GM12878 (cell line): ENCODE data around the gene ARHGAP36. TPM values are rescaled to one million over a fixed set of nuclear protein-coding genes. Genes with fewer than 3 reads are reported as not detected.

Experiments
- ATAC-seq: fragments of 200-7000 bp; cut with Tn5 transposase; 3 replicates; pipeline ENCODE4 v1.9.1; 2020; ENCODE audit warnings: mild to moderate bottlenecking, moderate library complexity
- BruUV-seq: library from RNA; stranded (reverse); fragments of 400-500 nt; replicated peaks from 2 replicates; lab custom pipeline; 2021; lab: Mats Ljungman, UMichigan
- CTCF ChIA-PET: fragments of 300-600 bp; sonication (Branson Sonifier 250); formaldehyde crosslinking; extraction: SDS; loops from one replicate; lab custom pipeline; 2021; ENCODE audit warnings: inconsistent platforms; lab: Yijun Ruan, JAX
- POLR2A ChIA-PET: fragments of 350-600 bp; formaldehyde crosslinking; extraction: SDS; loops from one replicate; lab custom pipeline; 2021; ENCODE audit warnings: inconsistent platforms; lab: Charles Lee
- RAD21 ChIA-PET: fragments of 300-600 bp; sonication (Branson Sonifier 250); formaldehyde crosslinking; loops from one replicate; lab custom pipeline; 2023; ENCODE audit warnings: antibody characterized with exemption; ENCODE audit not compliant: unreplicated experiment; lab: Charles Lee
- SMC1A ChIA-PET: fragments of 300-600 bp; sonication (Branson Sonifier 250); formaldehyde crosslinking; loops from one replicate; lab custom pipeline; 2023; ENCODE audit not compliant: unreplicated experiment, uncharacterized antibody; lab: Charles Lee
- DNase-seq: peaks from one replicate; pipeline ENCODE4 v3.0.0-alpha.2; 2011; ENCODE audit warnings: low read depth, low spot score
- FAIRE-seq: peaks from 3 replicates; lab custom pipeline; 2011; peaks lifted over from hg19 to GRCh38; lab: Jason Lieb, UNC
- H2AFZ ChIP-seq: 2 replicates; pipeline ENCODE4 v1.6.0; 2011; ENCODE audit warnings: low read depth, low read length, control low read depth; ENCODE audit not compliant: control insufficient read depth
- H3K27ac ChIP-seq: 2 replicates; pipeline ENCODE4 v1.5.1; 2011; ENCODE audit warnings: control low read depth; ENCODE audit not compliant: control insufficient read depth, insufficient read depth
- H3K27me3 ChIP-seq, 2 experiments: replicated peaks in 1 of 2; 2 replicates each; pipeline versions ENCODE4 v1.6.0 to v1.6.1; 2011; ENCODE audit warnings: low read length in 1 of 2; ENCODE audit not compliant: control insufficient read depth in 2 of 2, insufficient read depth in 2 of 2
- H3K36me3 ChIP-seq, 2 experiments: 2 replicates each; pipeline ENCODE4 v1.5.1; 2011; ENCODE audit warnings: low read length in 1 of 2; ENCODE audit not compliant: control insufficient read depth in 2 of 2, insufficient read depth in 2 of 2
- H3K4me1 ChIP-seq: 2 replicates; pipeline ENCODE4 v1.6.1; 2011; ENCODE audit warnings: mild to moderate bottlenecking, low read length, moderate library complexity, mixed read lengths; ENCODE audit not compliant: control insufficient read depth, insufficient read depth
- H3K4me2 ChIP-seq: 2 replicates; pipeline ENCODE4 v1.6.0; 2011; ENCODE audit warnings: control low read depth; ENCODE audit not compliant: control insufficient read depth, insufficient read depth
- H3K4me3 ChIP-seq: fragments of 200-600 bp; sonication (generic); 2 replicates; pipeline ENCODE4 v1.5.1; 2016
- H3K79me2 ChIP-seq: 2 replicates; pipeline ENCODE4 v1.6.0; 2011; ENCODE audit warnings: low read length; ENCODE audit not compliant: control insufficient read depth, insufficient read depth
- H3K9ac ChIP-seq: 2 replicates; pipeline ENCODE4 v1.8.0; 2011; ENCODE audit warnings: low read length, control low read depth, mixed read lengths; ENCODE audit not compliant: control insufficient read depth, insufficient read depth
- H3K9me3 ChIP-seq: replicated peaks from 3 replicates; pipeline ENCODE4 v1.5.1; 2011; ENCODE audit warnings: mild to moderate bottlenecking, low read length; ENCODE audit not compliant: control insufficient read depth, insufficient read depth
- H4K20me1 ChIP-seq: 2 replicates; pipeline ENCODE4 v1.6.0; 2011; ENCODE audit not compliant: control insufficient read depth, insufficient read depth
- BACH1 ChIP-seq: fragments of 450-650 bp; IDR thresholded peaks from 2 replicates; pipeline ENCODE4 v1.6.1; 2017; ENCODE audit warnings: mild to moderate bottlenecking, borderline replicate concordance
- CBX3 ChIP-seq: fragments of 200-600 bp; sonication (generic); IDR thresholded peaks from 2 replicates; pipeline ENCODE4 v1.6.1; 2016; ENCODE audit warnings: low read depth, borderline replicate concordance
- CREM ChIP-seq: IDR thresholded peaks from 2 replicates; pipeline ENCODE4 v1.6.1; 2014; ENCODE audit warnings: antibody characterized with exemption, low read depth
- E2F4 ChIP-seq: IDR thresholded peaks from 2 replicates; pipeline ENCODE4 v1.6.1; 2012; ENCODE audit warnings: low read depth, low read length, improper control_type of control experiment
- EGR1 ChIP-seq, 2 experiments: IDR thresholded peaks; 1 replicate in 1 of 2; 2 replicates in 1 of 2; pipeline ENCODE4 v1.6.1; 2011 to 2012; ENCODE audit warnings: low read depth in 2 of 2, low read length in 2 of 2, borderline replicate concordance in 1 of 2, mild to moderate bottlenecking in 1 of 2, moderate library complexity in 1 of 2
- FOXK2 ChIP-seq: fragments of 450-650 bp; IDR thresholded peaks from 2 replicates; pipeline ENCODE4 v1.6.1; 2017; ENCODE audit warnings: mild to moderate bottlenecking, moderate library complexity
- IRF5 ChIP-seq: fragments of 450-650 bp; IDR thresholded peaks from 2 replicates; pipeline ENCODE4 v1.6.1; 2017; ENCODE audit warnings: borderline replicate concordance
- LARP7 ChIP-seq: fragments of 450-650 bp; IDR thresholded peaks from 2 replicates; pipeline ENCODE4 v1.6.1; 2017; ENCODE audit warnings: mild to moderate bottlenecking
- MEF2A ChIP-seq: IDR thresholded peaks from 2 replicates; pipeline ENCODE4 v1.6.1; 2011; ENCODE audit warnings: low read depth, mild to moderate bottlenecking, low read length, moderate library complexity; ENCODE audit not compliant: insufficient read depth
- MEF2B ChIP-seq: fragments of 450-650 bp; IDR thresholded peaks from 2 replicates; pipeline ENCODE4 v1.6.1; 2018; ENCODE audit warnings: mild to moderate bottlenecking, moderate library complexity; ENCODE audit not compliant: partially characterized antibody, poor library complexity, severe bottlenecking
- PKNOX1 ChIP-seq: fragments of 450-650 bp; IDR thresholded peaks from 2 replicates; pipeline ENCODE4 v1.6.1; 2016; ENCODE audit warnings: mild to moderate bottlenecking
- PML ChIP-seq: IDR thresholded peaks from 2 replicates; pipeline ENCODE4 v1.6.1; 2012; ENCODE audit warnings: low read length, inconsistent platforms
- SIN3A ChIP-seq: IDR thresholded peaks from 2 replicates; pipeline ENCODE4 v1.6.1; 2012; ENCODE audit warnings: low read depth, low read length, improper control_type of control experiment
- SKIL ChIP-seq: fragments of 450-650 bp; IDR thresholded peaks from 2 replicates; pipeline ENCODE4 v1.6.1; 2017; ENCODE audit warnings: mild to moderate bottlenecking, low read depth, inconsistent platforms; ENCODE audit not compliant: poor library complexity, severe bottlenecking
- STAT1 ChIP-seq: fragments of 450-650 bp; conservative IDR thresholded peaks from 2 replicates; pipeline ENCODE4 v1.6.1; 2014; ENCODE audit warnings: antibody characterized with exemption, mild to moderate bottlenecking
- SUZ12 ChIP-seq: fragments of 200-600 bp; sonication (generic); IDR thresholded peaks from one replicate; pipeline ENCODE4 v1.6.1; 2018; ENCODE audit warnings: antibody characterized with exemption, mild to moderate bottlenecking; ENCODE audit not compliant: unreplicated experiment
- TCF12 ChIP-seq: IDR thresholded peaks from 2 replicates; pipeline ENCODE4 v1.6.1; 2011; ENCODE audit warnings: low read depth, mild to moderate bottlenecking, low read length
- ZBED1 ChIP-seq: IDR thresholded peaks from 2 replicates; pipeline ENCODE4 v1.6.1; 2016; ENCODE audit warnings: borderline replicate concordance
- ZNF274 ChIP-seq: IDR thresholded peaks from one replicate; pipeline ENCODE4 v1.8.0; 2011; ENCODE audit not compliant: insufficient read length, insufficient read depth
- ZZZ3 ChIP-seq: IDR thresholded peaks from 2 replicates; pipeline ENCODE4 v1.6.1; 2011; ENCODE audit warnings: low read depth; ENCODE audit not compliant: control insufficient read depth, insufficient read length
- WGBS: methylation state at CpG from one replicate; pipeline ENCODE4 v1.1.6; 2016; ENCODE audit warnings: low lambda C conversion rate; ENCODE audit not compliant: insufficient replicate concordance, insufficient coverage; ENCODE audit errors: missing lambda C conversion rate; 5-methylcytosine and 5-hydroxymethylcytosine counted together
- in situ Hi-C: fragments of 300-500 bp; cut with MboI; formaldehyde crosslinking; loops from 9 replicates; pipeline ENCODE4 v1.14.3; 2018; ENCODE audit warnings: mixed read lengths
- intact Hi-C: fragments of 100-400 bp; cut with micrococcal nuclease; formaldehyde crosslinking; loops from one replicate; pipeline ENCODE4 v1.14.2; 2022; ENCODE audit not compliant: unreplicated experiment
- polyA plus RNA-seq, 11 experiments: library from polyadenylated mRNA; depleted of rRNA in 4 of 11; unstranded in 6 of 11; stranded (reverse) in 5 of 11; fragments of >200 nt; fragmentation: Nextera tagmentation in 4 of 11; fragmentation: Illumina TruSeq in 1 of 11; extraction: Ambion mirVana in 4 of 11; extraction: Trizol in 1 of 11; gene quantifications; 1 replicate in 1 of 11; 2 replicates in 10 of 11; pipeline versions ENCODE4 v1.2.1 to v1.2.3, GENCODE V29; 2011 to 2016; ENCODE audit warnings: inconsistent platforms in 2 of 11, missing spikeins in 2 of 11, low read depth in 1 of 11
- total RNA-seq, 4 experiments: library from RNA; depleted of rRNA in 3 of 4; stranded (reverse); fragments of >200 nt in 3 of 4; fragmentation: Illumina TruSeq in 1 of 4; extraction: Trizol in 1 of 4; gene quantifications; 2 replicates each; pipeline versions ENCODE4 v1.2.1 to v1.2.3, GENCODE V29; 2013 to 2021

Gene ARHGAP36
- total and polyA plus RNA-seq, 10 of the 15 experiments (the other 5 are each of a cell fraction or from before 2014, with no cell fraction given), result not detected

- BruUV-seq, result no TSS peak
- Histone ChIP-seq H3K4me3 (no peak overlapping the region), H3K4me1 (no peaks in the 10 kb centered on the region), H4K20me1 (no peaks in the 10 kb centered on the region), H3K27me3 (no peaks in the 10 kb centered on the region), H3K4me2 (no peak overlapping the region), H3K9ac (no peak overlapping the region), H2AFZ (no peak overlapping the region), H3K9me3 (no peaks in the 10 kb centered on the region), H3K36me3 (no peaks in the 10 kb centered on the region), H3K79me2 (no peaks in the 10 kb centered on the region), H3K27ac (no peak overlapping the region)
- intact Hi-C loops (no loop called here), in situ Hi-C loops (no loop called here)
- FAIRE-seq (no peak), DNase-seq (no peak), ATAC-seq (no peak)
- TF ChIP-seq LARP7 (no peak), SUZ12 (no peak), BACH1 (no peak), ZBED1 (no peak), TCF12 (no peak), FOXK2 (no peak), CBX3 (no peak), ZZZ3 (no peak), SIN3A (no peak), MEF2A (no peak), PKNOX1 (no peak), ZNF274 (no peak), STAT1 (no peak), E2F4 (no peak), EGR1 (IDR thresholded peaks at IDR 0.05; ENCODE audit: borderline replicate concordance in 1 of 2, low read depth in 2 of 2, low read length in 2 of 2) (no peak), IRF5 (no peak), PML (no peak), CREM (no peak), MEF2B (no peak), SKIL (no peak)
- WGBS, result 33% methylated on average over 34 of the region's 34 CpGs
- CTCF ChIA-PET, result no interaction called here
- RAD21 ChIA-PET, result no interaction called here
- POLR2A ChIA-PET, result no interaction called here
- SMC1A ChIA-PET, result no interaction called here
These were observed 25.5 kb downstream of the ARHGAP36 start for GRCh38 chrX:131083510-131084142.
